ENCODE measurements around the gene WDR33.

- TF ChIP-seq CTCF (IDR thresholded peaks at IDR 0.05) (no peak), POLR2A (IDR thresholded peaks at IDR 0.05) (no peak)
These were observed 88.2 kb downstream of the WDR33 start for GRCh38 chr2:127722807-127723206.
